A673 (cell line): ENCODE data around the gene FOSL1. TPM values are rescaled to one million over a fixed set of nuclear protein-coding genes. Genes with fewer than 3 reads are reported as not detected.
A peak's percentile ranks its signal among the peaks of the same experiment; 100 is the strongest.

Experiments used
- BruUV-seq: library from RNA; stranded (reverse); fragments of 400-500 nt; replicated peaks from 2 replicates; lab custom pipeline; 2021; lab: Mats Ljungman, UMichigan
- CTCF ChIA-PET: fragments of 300-600 bp; sonication (Branson Sonifier 250); formaldehyde crosslinking; loops from one replicate; lab custom pipeline; 2022; ENCODE audit warnings: antibody characterized with exemption; lab: Charles Lee
- POLR2A ChIA-PET: fragments of 300-600 bp; sonication (Branson Sonifier 250); formaldehyde crosslinking; loops from one replicate; lab custom pipeline; 2022; ENCODE audit warnings: antibody characterized with exemption; ENCODE audit not compliant: low non-redundant PET; lab: Charles Lee
- DNase-seq: peaks from one replicate; pipeline ENCODE4 v3.0.0-alpha.2; 2015; ENCODE audit warnings: low spot score
- H3K27ac ChIP-seq: fragments of 200-600 bp; sonication (generic); 2 replicates; pipeline ENCODE4 v1.5.1; 2016; ENCODE audit warnings: mixed run types, low read depth, mild to moderate bottlenecking, mixed read lengths, antibody characterized with exemption, low read length; ENCODE audit not compliant: poor library complexity, severe bottlenecking
- H3K27me3 ChIP-seq: fragments of 200-600 bp; sonication (generic); replicated peaks from 2 replicates; pipeline ENCODE4 v1.6.1; 2017; ENCODE audit warnings: mixed run types, low read depth, mild to moderate bottlenecking, mixed read lengths, antibody characterized with exemption, low read length; ENCODE audit not compliant: insufficient read depth, poor library complexity
- H3K36me3 ChIP-seq: fragments of 200-600 bp; sonication (generic); 2 replicates; pipeline ENCODE4 v1.6.1; 2016; ENCODE audit warnings: mixed run types, mild to moderate bottlenecking, mixed read lengths, antibody characterized with exemption, low read length; ENCODE audit not compliant: insufficient read depth, poor library complexity, severe bottlenecking
- H3K4me1 ChIP-seq: fragments of 200-600 bp; sonication (generic); 2 replicates; pipeline ENCODE4 v1.6.1; 2017; ENCODE audit warnings: mixed run types, mild to moderate bottlenecking, mixed read lengths, antibody characterized with exemption, low read length; ENCODE audit not compliant: insufficient read depth, poor library complexity, severe bottlenecking
- H3K4me3 ChIP-seq: fragments of 200-600 bp; sonication (generic); 2 replicates; pipeline ENCODE4 v1.5.1; 2016; ENCODE audit warnings: low read depth, mixed run types, mild to moderate bottlenecking, mixed read lengths, low read length; ENCODE audit not compliant: poor library complexity, severe bottlenecking
- H3K9me3 ChIP-seq: fragments of 200-600 bp; sonication (generic); 2 replicates; pipeline ENCODE4 v1.6.1; 2016; ENCODE audit warnings: mixed run types, low read depth, mild to moderate bottlenecking, mixed read lengths, antibody characterized with exemption, low read length; ENCODE audit not compliant: poor library complexity, severe bottlenecking
- CTCF ChIP-seq: fragments of 300-800, 200-600 bp; sonication (generic); conservative IDR thresholded peaks from 2 replicates; pipeline ENCODE4 v1.5.1; 2017; ENCODE audit warnings: low read depth, mild to moderate bottlenecking, antibody characterized with exemption, low read length, moderate library complexity, mixed read lengths
- EZH2 ChIP-seq: fragments of 200-600 bp; sonication (generic); IDR thresholded peaks from 2 replicates; pipeline ENCODE4 v1.6.1; 2017; ENCODE audit warnings: borderline replicate concordance, low read depth, mild to moderate bottlenecking, mixed read lengths, antibody characterized with exemption, low read length; ENCODE audit not compliant: poor library complexity, severe bottlenecking
- intact Hi-C: fragments of 100-400 bp; cut with micrococcal nuclease; formaldehyde crosslinking; loops from one replicate; pipeline ENCODE4 v1.10.0; 2022; ENCODE audit not compliant: unreplicated experiment
- total RNA-seq: library from RNA; stranded (reverse); gene quantifications from 2 replicates; pipeline ENCODE4 v1.2.3, GENCODE V29; 2021

Gene FOSL1
- total RNA-seq, 1 experiment from 2014 or later, result 29.0 TPM

- TSS peak; percentile 38 for BruUV-seq
- no peaks in the 10 kb centered on the region for H3K9me3 ChIP-seq
- peaks cover 7% of the 10 kb centered on the region for H3K4me1 ChIP-seq
- no peaks in the 10 kb centered on the region for H3K27me3 ChIP-seq
- intact Hi-C loops, result no loop called here
- peak overlapping the region; percentile 65 for H3K4me3 ChIP-seq
- no peak for DNase-seq
- no peaks in the 10 kb centered on the region for H3K36me3 ChIP-seq
- peak overlapping the region; percentile 47 for H3K27ac ChIP-seq
- ChIA-PET CTCF (interaction anchor here (1.1 to 2.0 kb wide), 3 partner anchors 8 to 14 kb away, joined by 3 to 10 read pairs (median 7); partner anchors contain the start of gene FIBP), POLR2A (no interaction called here)
- TF ChIP-seq CTCF, result no peak
- no peak for TF ChIP-seq EZH2
These were observed 1.4 kb downstream of the FOSL1 start for GRCh38 chr11:65898656-65899355.

- no peak for TF ChIP-seq EZH2
- no peak for TF ChIP-seq CTCF
- H3K9me3 ChIP-seq, result no peaks in the 10 kb centered on the region
- peaks cover 25% of the 10 kb centered on the region for H3K4me1 ChIP-seq
- DNase-seq, result no peak
- POLR2A ChIA-PET, result interaction anchor here (0.6 to 0.8 kb wide), 2 partner anchors 17 to 19 kb away, joined by 3 to 7 read pairs; no protein-coding TSS in a partner anchor
- no peak overlapping the region for H3K27ac ChIP-seq
- BruUV-seq, result no TSS peak
- CTCF ChIA-PET, result no interaction called here
- no peak overlapping the region for H3K4me3 ChIP-seq
- intact Hi-C loops, result no loop called here
- H3K27me3 ChIP-seq, result no peaks in the 10 kb centered on the region
- H3K36me3 ChIP-seq, result no peaks in the 10 kb centered on the region
These were observed 3.1 kb downstream of the FOSL1 start for GRCh38 chr11:65897020-65897471.

GRCh38 chr11:65896034-65896999 is 3.9 kb downstream of the FOSL1 start:
- ChIA-PET POLR2A (no interaction called here), CTCF (no interaction called here)
- no peak for DNase-seq
- Histone ChIP-seq H3K36me3 (no peaks in the 10 kb centered on the region), H3K27ac (no peak overlapping the region), H3K4me3 (no peak overlapping the region), H3K9me3 (no peaks in the 10 kb centered on the region), H3K4me1 (peaks cover 30% of the 10 kb centered on the region), H3K27me3 (no peaks in the 10 kb centered on the region)
- intact Hi-C loops, result no loop called here
- TF ChIP-seq EZH2, result no peak
- TF ChIP-seq CTCF, result no peak
- no TSS peak for BruUV-seq
